A673 (cell line): ENCODE results near the gene GALNT14. TPM values are rescaled to one million over a fixed set of nuclear protein-coding genes. Genes with fewer than 3 reads are reported as not detected.
A peak's percentile ranks its signal among the peaks of the same experiment; 100 is the strongest.

Source experiments
- BruUV-seq: library from RNA; stranded (reverse); fragments of 400-500 nt; replicated peaks from 2 replicates; lab custom pipeline; 2021; lab: Mats Ljungman, UMichigan
- CTCF ChIA-PET: fragments of 300-600 bp; sonication (Branson Sonifier 250); formaldehyde crosslinking; loops from one replicate; lab custom pipeline; 2022; ENCODE audit warnings: antibody characterized with exemption; lab: Charles Lee
- POLR2A ChIA-PET: fragments of 300-600 bp; sonication (Branson Sonifier 250); formaldehyde crosslinking; loops from one replicate; lab custom pipeline; 2022; ENCODE audit warnings: antibody characterized with exemption; ENCODE audit not compliant: low non-redundant PET; lab: Charles Lee
- DNase-seq: peaks from one replicate; pipeline ENCODE4 v3.0.0-alpha.2; 2015; ENCODE audit warnings: low spot score
- H3K27ac ChIP-seq: fragments of 200-600 bp; sonication (generic); 2 replicates; pipeline ENCODE4 v1.5.1; 2016; ENCODE audit warnings: mixed run types, low read depth, mild to moderate bottlenecking, mixed read lengths, antibody characterized with exemption, low read length; ENCODE audit not compliant: poor library complexity, severe bottlenecking
- H3K27me3 ChIP-seq: fragments of 200-600 bp; sonication (generic); replicated peaks from 2 replicates; pipeline ENCODE4 v1.6.1; 2017; ENCODE audit warnings: mixed run types, low read depth, mild to moderate bottlenecking, mixed read lengths, antibody characterized with exemption, low read length; ENCODE audit not compliant: insufficient read depth, poor library complexity
- H3K36me3 ChIP-seq: fragments of 200-600 bp; sonication (generic); 2 replicates; pipeline ENCODE4 v1.6.1; 2016; ENCODE audit warnings: mixed run types, mild to moderate bottlenecking, mixed read lengths, antibody characterized with exemption, low read length; ENCODE audit not compliant: insufficient read depth, poor library complexity, severe bottlenecking
- H3K4me1 ChIP-seq: fragments of 200-600 bp; sonication (generic); 2 replicates; pipeline ENCODE4 v1.6.1; 2017; ENCODE audit warnings: mixed run types, mild to moderate bottlenecking, mixed read lengths, antibody characterized with exemption, low read length; ENCODE audit not compliant: insufficient read depth, poor library complexity, severe bottlenecking
- H3K4me3 ChIP-seq: fragments of 200-600 bp; sonication (generic); 2 replicates; pipeline ENCODE4 v1.5.1; 2016; ENCODE audit warnings: low read depth, mixed run types, mild to moderate bottlenecking, mixed read lengths, low read length; ENCODE audit not compliant: poor library complexity, severe bottlenecking
- H3K9me3 ChIP-seq: fragments of 200-600 bp; sonication (generic); 2 replicates; pipeline ENCODE4 v1.6.1; 2016; ENCODE audit warnings: mixed run types, low read depth, mild to moderate bottlenecking, mixed read lengths, antibody characterized with exemption, low read length; ENCODE audit not compliant: poor library complexity, severe bottlenecking
- CTCF ChIP-seq: fragments of 300-800, 200-600 bp; sonication (generic); conservative IDR thresholded peaks from 2 replicates; pipeline ENCODE4 v1.5.1; 2017; ENCODE audit warnings: low read depth, mild to moderate bottlenecking, antibody characterized with exemption, low read length, moderate library complexity, mixed read lengths
- EZH2 ChIP-seq: fragments of 200-600 bp; sonication (generic); IDR thresholded peaks from 2 replicates; pipeline ENCODE4 v1.6.1; 2017; ENCODE audit warnings: borderline replicate concordance, low read depth, mild to moderate bottlenecking, mixed read lengths, antibody characterized with exemption, low read length; ENCODE audit not compliant: poor library complexity, severe bottlenecking
- intact Hi-C: fragments of 100-400 bp; cut with micrococcal nuclease; formaldehyde crosslinking; loops from one replicate; pipeline ENCODE4 v1.10.0; 2022; ENCODE audit not compliant: unreplicated experiment
- total RNA-seq: library from RNA; stranded (reverse); gene quantifications from 2 replicates; pipeline ENCODE4 v1.2.3, GENCODE V29; 2021

Gene GALNT14
- total RNA-seq, 1 experiment from 2014 or later: 9.7 TPM

GRCh38 chr2:31080361-31080760, 57.9 kb downstream of the GALNT14 start:
- TF ChIP-seq EZH2 (no peak), CTCF (no peak)
- Histone ChIP-seq H3K4me1 (no peaks in the 10 kb centered on the region), H3K9me3 (no peaks in the 10 kb centered on the region), H3K4me3 (no peak overlapping the region), H3K27ac (no peak overlapping the region), H3K36me3 (no peaks in the 10 kb centered on the region), H3K27me3 (no peaks in the 10 kb centered on the region)
- CTCF ChIA-PET: no interaction called here
- POLR2A ChIA-PET: no interaction called here
- no peak for DNase-seq
- BruUV-seq: no TSS peak
- intact Hi-C loops: no loop called here

DNA sequence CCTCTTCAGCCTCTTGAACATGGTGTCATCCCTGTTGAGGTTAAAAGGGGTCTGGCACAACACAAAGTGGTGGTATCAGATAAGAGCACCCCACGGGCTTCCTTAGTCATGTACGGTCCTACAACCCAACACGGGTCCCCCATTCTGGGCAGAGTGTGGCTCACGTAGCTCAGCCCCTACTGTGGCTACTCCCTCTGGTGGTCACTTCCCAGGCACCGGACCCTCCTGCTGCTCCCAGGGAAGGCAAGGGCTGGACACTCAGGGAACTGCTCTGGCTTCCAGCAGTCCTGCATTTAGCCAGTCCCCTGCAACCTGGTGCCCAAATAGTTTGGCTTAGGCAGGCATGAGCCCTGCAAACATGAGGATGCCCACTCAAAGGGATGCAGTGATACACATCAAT, 58.6 kb downstream of the GALNT14 start:
- Histone ChIP-seq H3K27me3 (no peaks in the 10 kb centered on the region), H3K4me1 (no peaks in the 10 kb centered on the region), H3K27ac (no peak overlapping the region), H3K9me3 (no peaks in the 10 kb centered on the region), H3K4me3 (no peak overlapping the region), H3K36me3 (no peaks in the 10 kb centered on the region)
- TF ChIP-seq CTCF (peak; percentile 45), EZH2 (no peak)
- BruUV-seq: no TSS peak
- CTCF ChIA-PET: no interaction called here
- intact Hi-C loops: no loop called here
- no peak for DNase-seq
- POLR2A ChIA-PET: no interaction called here

DNA sequence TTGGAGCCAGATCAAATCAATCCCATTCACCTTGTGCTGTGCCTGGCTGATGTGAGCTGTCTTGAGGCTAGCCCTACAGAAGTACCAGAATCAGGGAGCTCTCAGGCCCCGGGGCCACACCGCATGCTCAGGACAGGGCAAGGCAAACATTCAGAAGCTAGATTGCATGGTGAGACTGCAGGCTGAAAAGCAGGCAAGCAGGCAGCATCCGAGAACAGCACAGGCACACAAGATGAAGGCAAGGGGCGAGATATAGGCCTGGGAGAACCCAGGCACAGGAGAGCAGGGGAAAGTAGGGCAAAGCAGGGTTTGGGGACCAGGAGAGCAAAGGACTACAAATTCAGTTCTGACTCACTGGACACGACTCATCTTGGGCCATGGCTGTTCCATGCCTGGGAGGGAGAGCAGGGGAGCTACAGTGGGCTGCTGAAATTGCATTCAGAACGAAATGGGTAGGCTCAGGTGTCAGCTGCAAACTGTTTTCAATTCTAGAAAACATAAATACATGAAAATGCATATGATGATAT, 59.6 kb downstream of the GALNT14 start:
- ChIA-PET POLR2A (no interaction called here), CTCF (no interaction called here)
- intact Hi-C loops: no loop called here
- Histone ChIP-seq H3K4me1 (no peaks in the 10 kb centered on the region), H3K27ac (no peak overlapping the region), H3K9me3 (no peaks in the 10 kb centered on the region), H3K4me3 (no peak overlapping the region), H3K27me3 (no peaks in the 10 kb centered on the region), H3K36me3 (no peaks in the 10 kb centered on the region)
- no peak for TF ChIP-seq CTCF
- TF ChIP-seq EZH2: no peak
- BruUV-seq: no TSS peak
- DNase-seq: no peak
